H9 (cell line): Measurements from ENCODE around the gene EMC8. TPM values are rescaled to one million over a fixed set of nuclear protein-coding genes. Genes with fewer than 3 reads are reported as not detected.

Source experiments
- DNase-seq: peaks from one replicate; pipeline ENCODE4 v3.0.0-alpha.2; 2017
- H2AFZ ChIP-seq: one replicate; pipeline ENCODE4 v1.6.1; 2013; ENCODE audit warnings: mild to moderate bottlenecking, low read length, control low read depth, moderate library complexity
- H2AK5ac ChIP-seq: 2 replicates; pipeline ENCODE4 v1.6.1; 2013; ENCODE audit warnings: low read length, control low read depth, mixed read lengths; ENCODE audit not compliant: insufficient read length
- H2BK120ac ChIP-seq: one replicate; pipeline ENCODE4 v1.6.1; 2013; ENCODE audit warnings: low read depth, mild to moderate bottlenecking, low read length, control low read depth, inconsistent platforms; ENCODE audit not compliant: poor library complexity, severe bottlenecking
- H2BK12ac ChIP-seq: 2 replicates; pipeline ENCODE4 v1.6.1; 2013; ENCODE audit warnings: low read length, control low read depth, mixed read lengths, low read depth; ENCODE audit not compliant: insufficient read length
- H2BK15ac ChIP-seq: 2 replicates; pipeline ENCODE4 v1.6.1; 2013; ENCODE audit warnings: low read depth, low read length, control low read depth
- H2BK20ac ChIP-seq: one replicate; pipeline ENCODE4 v1.6.1; 2013; ENCODE audit warnings: low read depth, mild to moderate bottlenecking, low read length, control low read depth, inconsistent platforms; ENCODE audit not compliant: poor library complexity, severe bottlenecking
- H2BK5ac ChIP-seq: 2 replicates; pipeline ENCODE4 v1.6.1; 2013; ENCODE audit warnings: low read length, control low read depth, mixed read lengths; ENCODE audit not compliant: insufficient read length
- H3K14ac ChIP-seq: 2 replicates; pipeline ENCODE4 v1.6.1; 2013; ENCODE audit warnings: low read length, control low read depth; ENCODE audit not compliant: insufficient read depth
- H3K18ac ChIP-seq: 2 replicates; pipeline ENCODE4 v1.6.1; 2013; ENCODE audit warnings: low read depth, mild to moderate bottlenecking, mixed read lengths, low read length, control low read depth; ENCODE audit not compliant: insufficient read length
- H3K23ac ChIP-seq: 2 replicates; pipeline ENCODE4 v1.6.1; 2013; ENCODE audit warnings: low read length, control low read depth, mixed read lengths, low read depth; ENCODE audit not compliant: insufficient read length
- H3K23me2 ChIP-seq: 2 replicates; pipeline ENCODE4 v1.6.1; 2013; ENCODE audit warnings: low read depth, mild to moderate bottlenecking, mixed read lengths, low read length, control low read depth; ENCODE audit not compliant: insufficient read length, poor library complexity, severe bottlenecking
- H3K27ac ChIP-seq: 2 replicates; pipeline ENCODE4 v1.5.1; 2013; ENCODE audit warnings: low read length, control low read depth, mixed read lengths, low read depth; ENCODE audit not compliant: insufficient read length
- H3K27me3 ChIP-seq: 2 replicates; pipeline ENCODE4 v1.6.1; 2013; ENCODE audit warnings: low read length, control low read depth, inconsistent platforms; ENCODE audit not compliant: insufficient read depth
- H3K4ac ChIP-seq: 2 replicates; pipeline ENCODE4 v1.6.1; 2013; ENCODE audit warnings: low read depth, mild to moderate bottlenecking, control low read depth, inconsistent platforms, low read length, moderate library complexity
- H3K4me1 ChIP-seq: 2 replicates; pipeline ENCODE4 v1.6.1; 2013; ENCODE audit warnings: low read length, control low read depth, inconsistent platforms; ENCODE audit not compliant: insufficient read depth
- H3K4me2 ChIP-seq: 2 replicates; pipeline ENCODE4 v1.6.1; 2013; ENCODE audit warnings: low read length, control low read depth, mixed read lengths; ENCODE audit not compliant: insufficient read length, insufficient read depth
- H3K56ac ChIP-seq: 2 replicates; pipeline ENCODE4 v1.6.1; 2013; ENCODE audit warnings: low read depth, mild to moderate bottlenecking, mixed read lengths, low read length, control low read depth; ENCODE audit not compliant: insufficient read length
- H3K79me1 ChIP-seq: 2 replicates; pipeline ENCODE4 v1.6.1; 2013; ENCODE audit warnings: low read depth, mild to moderate bottlenecking, moderate library complexity, low read length, control low read depth, inconsistent platforms; ENCODE audit not compliant: insufficient read depth, poor library complexity, severe bottlenecking
- H3K79me2 ChIP-seq: 2 replicates; pipeline ENCODE4 v1.6.1; 2013; ENCODE audit warnings: low read length, control low read depth, inconsistent platforms; ENCODE audit not compliant: insufficient read depth
- H3K9ac ChIP-seq: 2 replicates; pipeline ENCODE4 v1.6.1; 2013; ENCODE audit warnings: low read length, control low read depth, mixed read lengths; ENCODE audit not compliant: insufficient read length; ENCODE audit errors: extremely low read depth
- H3K9me3 ChIP-seq: one replicate; pipeline ENCODE4 v1.6.1; 2013; ENCODE audit warnings: low read depth, low read length, inconsistent platforms; ENCODE audit not compliant: control insufficient read depth
- H3T11ph ChIP-seq: one replicate; pipeline ENCODE4 v1.6.1; 2013; ENCODE audit warnings: mild to moderate bottlenecking, low read length, control low read depth, inconsistent platforms
- H4K20me1 ChIP-seq: one replicate; pipeline ENCODE4 v1.6.1; 2013; ENCODE audit not compliant: control insufficient read depth, insufficient read length, insufficient read depth
- H4K5ac ChIP-seq: 2 replicates; pipeline ENCODE4 v1.6.1; 2013; ENCODE audit warnings: low read depth, mild to moderate bottlenecking, mixed read lengths, low read length, control low read depth; ENCODE audit not compliant: insufficient read length
- H4K8ac ChIP-seq: replicated peaks from 2 replicates; pipeline ENCODE4 v1.6.1; 2013; ENCODE audit warnings: low read length, control low read depth, mixed read lengths, low read depth; ENCODE audit not compliant: insufficient read length
- H4K91ac ChIP-seq: 2 replicates; pipeline ENCODE4 v1.6.1; 2013; ENCODE audit warnings: low read depth, mild to moderate bottlenecking, moderate library complexity, mixed read lengths, low read length, control low read depth; ENCODE audit not compliant: insufficient read length
- H3K27ac Mint-ChIP-seq, 3 experiments: 2 replicates in 2 of 3; 3 replicates in 1 of 3; pipeline ENCODE4 v1.8.0; 2020 to 2021; ENCODE audit warnings: mixed read lengths in 3 of 3, mild to moderate bottlenecking in 1 of 3, moderate library complexity in 1 of 3
- H3K27me3 Mint-ChIP-seq: 2 replicates; pipeline ENCODE4 v1.8.0; 2021; ENCODE audit warnings: low read depth, mild to moderate bottlenecking, moderate library complexity, mixed read lengths
- H3K36me3 Mint-ChIP-seq, 3 experiments: 2 replicates in 2 of 3; 3 replicates in 1 of 3; pipeline ENCODE4 v1.8.0; 2020 to 2021; ENCODE audit warnings: low read depth in 3 of 3, mixed read lengths in 3 of 3; ENCODE audit not compliant: insufficient read depth in 1 of 3
- H3K4me1 Mint-ChIP-seq, 2 experiments: 2 replicates each; pipeline ENCODE4 v1.8.0; 2020; ENCODE audit warnings: mixed read lengths in 2 of 2
- H3K4me3 Mint-ChIP-seq, 2 experiments: 2 replicates in 1 of 2; 3 replicates in 1 of 2; pipeline ENCODE4 v1.8.0; 2020 to 2021; ENCODE audit warnings: mild to moderate bottlenecking in 2 of 2, mixed read lengths in 2 of 2, moderate library complexity in 1 of 2
- H3K9me3 Mint-ChIP-seq, 2 experiments: 2 replicates in 1 of 2; 3 replicates in 1 of 2; pipeline ENCODE4 v1.8.0; 2020; ENCODE audit warnings: mild to moderate bottlenecking in 2 of 2, mixed read lengths in 2 of 2, moderate library complexity in 1 of 2
- WGBS: extraction: QIAGEN DNeasy Blood & Tissue Kit; methylation state at CpG from one replicate; pipeline ENCODE4 v1.1.7; 2013; ENCODE audit warnings: missing lambda C conversion rate, low lambda C conversion rate, mixed read lengths; ENCODE audit not compliant: insufficient read length; ENCODE audit errors: extremely low coverage; 5-methylcytosine and 5-hydroxymethylcytosine counted together
- total RNA-seq: library from RNA; stranded (reverse); gene quantifications from 2 replicates; pipeline ENCODE4 v1.2.1, GENCODE V29; 2021
- TF ChIP-seq, protein P1 (sequence below): fragments of 200-600 bp; sonication (generic); conservative IDR thresholded peaks from 3 replicates; pipeline ENCODE4 v1.8.0; 2021; ENCODE audit warnings: antibody characterized with exemption, mild to moderate bottlenecking

Gene EMC8
- total RNA-seq, 1 experiment from 2014 or later: 52.3 TPM

DNA sequence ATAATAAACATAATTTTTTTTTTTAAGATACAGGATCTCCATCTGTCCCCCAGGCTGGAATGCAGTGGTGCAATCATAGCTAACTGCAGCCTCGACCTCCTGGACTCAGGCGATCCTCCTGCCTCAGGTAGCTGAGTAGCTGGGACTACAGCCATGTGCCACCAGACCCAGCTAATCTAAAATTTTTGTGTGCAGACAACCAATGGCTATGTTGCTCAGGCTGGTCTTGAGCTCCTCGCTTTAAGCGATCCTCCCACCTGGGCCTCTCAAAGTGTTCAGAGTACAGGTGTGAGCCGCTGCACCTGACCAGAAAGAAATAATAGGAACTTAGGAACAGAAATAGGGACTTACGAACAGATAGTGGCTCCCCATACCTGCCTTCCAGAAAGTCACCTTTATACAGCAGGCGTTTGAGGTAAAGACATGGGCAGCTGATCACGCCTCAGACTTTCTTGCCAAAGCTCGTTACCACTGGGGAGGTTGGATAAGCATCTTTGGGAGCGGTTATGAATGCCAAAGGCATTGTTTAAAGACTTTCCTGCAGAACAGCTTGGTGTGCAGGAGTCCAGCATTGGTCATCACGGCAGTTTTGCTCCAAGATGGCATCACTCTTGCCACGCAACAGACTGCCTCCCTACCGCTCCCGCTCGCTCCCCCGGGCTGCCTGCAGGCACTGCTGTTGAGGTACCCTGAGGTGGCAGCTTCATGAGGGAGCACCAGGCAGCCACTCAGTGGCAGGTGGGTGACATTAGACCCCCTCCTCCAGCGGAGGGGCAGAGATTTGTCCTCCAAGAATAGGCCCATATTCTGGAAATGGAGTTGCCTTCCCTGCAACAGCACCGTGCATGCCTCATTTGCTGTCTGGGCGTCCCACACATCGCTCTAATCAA, 13.7 kb upstream of the EMC8 start:
- Histone ChIP-seq H3K23ac (no peak overlapping the region), H2AK5ac (no peak overlapping the region), H4K8ac (no peak overlapping the region), H3K79me2 (no peaks in the 10 kb centered on the region; the same call in 1 of the 2 replicates), H3K4me1 (no peaks in the 10 kb centered on the region), H4K91ac (no peak overlapping the region), H3K79me1 (no peaks in the 10 kb centered on the region), H2BK12ac (no peak overlapping the region), H4K20me1 (no peaks in the 10 kb centered on the region), H3T11ph (no peak overlapping the region), H4K5ac (no peak overlapping the region), H3K23me2 (no peaks in the 10 kb centered on the region), H3K56ac (no peak overlapping the region), H3K9me3 (no peaks in the 10 kb centered on the region), H3K27ac (no peak overlapping the region), H3K18ac (no peak overlapping the region), H3K4ac (no peak overlapping the region), H2BK15ac (no peak overlapping the region), H3K27me3 (no peaks in the 10 kb centered on the region; the same call in 1 of the 2 replicates), H2AFZ (no peak overlapping the region), H2BK5ac (no peak overlapping the region), H2BK20ac (no peak overlapping the region), H3K14ac (no peak overlapping the region), H3K9ac (no peak overlapping the region), H2BK120ac (no peak overlapping the region), H3K4me2 (no peak overlapping the region)
- Mint-ChIP-seq H3K4me1 (peaks cover 5 to 10% of the 10 kb centered on the region in 2 experiments), H3K27ac (peak overlapping the region in 1 of 3 experiments; percentile 22; a peak in 1 of 7 replicates), H3K36me3 (peaks cover 0 to 7% (median 3%) of the 10 kb centered on the region in 3 experiments; a peak in 2 of 7 replicates), H3K27me3 (peaks cover 21% of the 10 kb centered on the region), H3K9me3 (no peaks in the 10 kb centered on the region; a peak in 1 of 5 replicates), H3K4me3 (no peak overlapping the region; a peak in 1 of 5 replicates)
- TF ChIP-seq, protein P1, sequence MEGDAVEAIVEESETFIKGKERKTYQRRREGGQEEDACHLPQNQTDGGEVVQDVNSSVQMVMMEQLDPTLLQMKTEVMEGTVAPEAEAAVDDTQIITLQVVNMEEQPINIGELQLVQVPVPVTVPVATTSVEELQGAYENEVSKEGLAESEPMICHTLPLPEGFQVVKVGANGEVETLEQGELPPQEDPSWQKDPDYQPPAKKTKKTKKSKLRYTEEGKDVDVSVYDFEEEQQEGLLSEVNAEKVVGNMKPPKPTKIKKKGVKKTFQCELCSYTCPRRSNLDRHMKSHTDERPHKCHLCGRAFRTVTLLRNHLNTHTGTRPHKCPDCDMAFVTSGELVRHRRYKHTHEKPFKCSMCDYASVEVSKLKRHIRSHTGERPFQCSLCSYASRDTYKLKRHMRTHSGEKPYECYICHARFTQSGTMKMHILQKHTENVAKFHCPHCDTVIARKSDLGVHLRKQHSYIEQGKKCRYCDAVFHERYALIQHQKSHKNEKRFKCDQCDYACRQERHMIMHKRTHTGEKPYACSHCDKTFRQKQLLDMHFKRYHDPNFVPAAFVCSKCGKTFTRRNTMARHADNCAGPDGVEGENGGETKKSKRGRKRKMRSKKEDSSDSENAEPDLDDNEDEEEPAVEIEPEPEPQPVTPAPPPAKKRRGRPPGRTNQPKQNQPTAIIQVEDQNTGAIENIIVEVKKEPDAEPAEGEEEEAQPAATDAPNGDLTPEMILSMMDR: no peak
- DNase-seq: no peak
- WGBS: no CpG with 5 or more reads among the region's 20 CpGs
